Activated CD8-positive, alpha-beta memory T cell treated with anti-CD3 and anti-CD28 coated beads, Interleukin-2, amount 50 U/mL, for 24 hours (primary cell): ENCODE data around the gene TEAD3.
"Not testable (repeated sequence)": the region's sequence is repeated elsewhere in the genome, so short reads cannot be mapped to it uniquely, and the experiment has no call there.

ENCODE experiments used
- DNase-seq: peaks from one replicate; pipeline ENCODE4 v3.0.0-alpha.2; 2020; ENCODE audit errors: extremely low read depth

Gene TEAD3

DNA sequence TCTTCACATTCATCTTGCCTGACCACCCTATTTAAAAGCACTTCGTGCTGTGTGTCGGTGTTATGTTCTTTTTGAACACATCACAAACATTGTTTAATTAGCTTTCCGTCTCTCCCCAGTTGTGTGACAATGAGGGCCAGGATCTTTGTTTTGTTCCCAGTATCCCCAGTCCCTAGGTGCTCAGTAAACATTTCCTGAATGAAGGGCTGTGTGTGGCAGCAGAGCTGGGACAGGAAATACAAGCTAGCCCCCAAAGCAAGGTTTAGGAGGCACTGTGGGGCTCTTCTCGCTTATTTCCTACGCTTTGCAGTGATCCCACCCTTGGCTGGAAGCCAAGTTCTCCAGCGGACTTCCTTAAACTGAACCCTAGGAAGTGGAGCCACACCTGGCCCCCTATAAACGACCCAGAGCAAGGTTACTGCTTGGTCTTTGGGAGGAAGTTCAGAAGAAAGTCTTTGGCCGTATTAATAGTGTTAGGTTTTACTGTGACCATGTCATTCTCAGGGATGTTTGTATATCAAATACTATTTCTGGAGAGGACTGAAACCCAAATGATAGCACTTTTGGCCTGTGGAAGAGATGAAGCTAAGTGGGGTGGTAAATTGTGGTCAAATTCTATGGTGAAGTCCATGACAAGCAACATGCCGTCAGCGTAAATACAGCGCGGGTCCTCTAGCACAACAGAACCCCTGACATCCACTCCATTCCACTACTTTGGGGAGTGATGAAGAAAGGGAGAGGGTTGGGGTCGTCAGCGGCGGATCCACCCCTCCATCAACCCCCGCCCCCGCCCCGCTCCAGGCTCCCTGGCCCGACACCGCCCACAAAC is 45.3 kb downstream of the TEAD3 start:
- DNase-seq = no peak

GRCh38 chr6:35449287-35449881 is 47.5 kb downstream of the TEAD3 start:
- no peak for DNase-seq

DNA sequence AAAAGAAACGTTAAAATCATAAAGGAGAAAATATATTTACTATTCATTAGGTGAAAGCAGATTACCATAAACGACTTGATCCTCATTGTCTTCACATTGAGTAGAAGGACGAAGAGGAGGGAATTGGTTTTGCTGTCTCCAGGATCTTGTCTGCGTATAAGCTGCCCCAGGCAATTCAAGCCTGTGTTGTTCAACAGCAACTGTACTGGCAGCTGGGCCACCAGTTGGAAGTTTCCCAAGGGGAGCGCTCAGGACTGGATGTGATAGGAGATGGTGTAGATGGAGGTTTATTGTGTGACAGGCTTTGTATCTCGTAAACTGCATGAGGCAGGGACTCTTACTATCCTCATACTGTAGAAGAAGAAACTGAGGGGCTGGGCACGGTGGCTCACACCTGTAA is 48.7 kb downstream of the TEAD3 start:
- no peak for DNase-seq

DNA sequence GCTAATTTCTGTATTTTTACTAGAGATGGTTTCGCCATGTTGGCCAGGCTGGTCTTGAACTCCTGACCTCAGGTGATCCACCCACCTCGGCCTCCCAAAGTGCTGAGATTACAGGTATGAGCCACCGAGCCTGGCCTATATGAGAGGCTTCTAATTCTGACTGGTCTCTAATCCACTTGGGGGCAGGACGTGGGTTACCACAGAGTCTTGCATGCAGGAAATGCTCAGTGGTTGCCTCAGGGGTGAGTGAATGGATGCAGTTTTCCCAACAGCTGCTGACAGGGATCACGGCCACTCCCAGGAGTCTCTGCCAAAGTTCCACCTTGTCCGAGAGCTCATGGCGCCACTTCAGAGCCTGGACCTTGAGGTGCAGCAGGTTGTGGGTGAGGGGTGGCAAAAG is 51.2 kb downstream of the TEAD3 start:
- DNase-seq = no peak

DNA sequence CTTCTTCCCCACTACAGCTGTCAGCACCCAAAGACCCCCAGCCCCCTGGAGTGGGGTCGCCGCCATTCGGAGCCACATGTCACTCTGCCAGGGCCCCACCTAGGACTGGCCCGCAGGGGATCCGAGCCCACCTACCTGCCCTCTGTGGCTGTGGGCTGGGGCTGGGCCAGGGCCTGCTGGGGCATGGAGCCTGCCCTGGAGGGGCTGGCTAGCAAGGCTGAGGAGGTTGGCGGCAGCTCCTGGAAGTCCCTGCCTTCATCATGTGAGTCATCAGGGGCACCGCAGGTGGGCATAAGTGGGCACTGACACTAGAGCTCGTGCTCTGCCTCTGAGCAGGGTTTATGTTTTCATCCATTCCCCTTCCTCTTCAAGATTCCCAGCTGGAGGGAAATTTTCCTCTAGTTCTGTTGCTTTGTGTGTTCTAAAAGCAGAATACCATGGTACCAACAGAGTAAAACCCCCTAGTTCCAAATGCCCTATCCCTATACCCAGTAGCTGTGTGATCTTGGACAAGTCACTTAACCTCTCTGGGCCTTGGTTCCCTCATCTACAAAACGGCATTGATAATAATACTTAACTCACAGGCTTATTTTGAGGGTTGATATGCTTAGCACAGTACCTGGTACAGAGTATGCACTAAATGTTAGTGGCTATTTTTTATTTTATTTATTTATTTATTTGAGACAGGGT is 53.4 kb downstream of the TEAD3 start:
- DNase-seq = no peak

DNA sequence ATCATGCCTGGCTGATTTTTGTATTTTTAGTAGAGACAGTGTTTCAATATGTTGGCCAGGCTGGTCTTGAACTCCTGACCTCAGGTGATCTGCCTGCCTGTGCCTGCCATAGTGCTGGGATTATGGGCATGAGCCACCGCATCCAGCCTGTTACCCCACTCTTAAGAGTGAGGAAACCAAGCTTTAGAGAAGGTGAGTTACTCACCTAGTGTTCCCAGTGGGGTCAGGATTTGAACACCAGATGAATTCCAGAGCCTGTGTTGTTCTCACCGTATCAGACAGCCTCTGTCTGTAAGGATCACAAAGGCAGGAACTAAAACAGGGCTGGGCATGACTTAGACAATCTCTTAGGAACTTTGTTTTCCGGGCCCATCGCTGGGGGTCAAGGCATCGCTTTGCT is 54.2 kb downstream of the TEAD3 start:
- DNase-seq = no peak

GRCh38 chr6:35441642-35442041 is 55.2 kb downstream of the TEAD3 start:
- no peak for DNase-seq

DNA sequence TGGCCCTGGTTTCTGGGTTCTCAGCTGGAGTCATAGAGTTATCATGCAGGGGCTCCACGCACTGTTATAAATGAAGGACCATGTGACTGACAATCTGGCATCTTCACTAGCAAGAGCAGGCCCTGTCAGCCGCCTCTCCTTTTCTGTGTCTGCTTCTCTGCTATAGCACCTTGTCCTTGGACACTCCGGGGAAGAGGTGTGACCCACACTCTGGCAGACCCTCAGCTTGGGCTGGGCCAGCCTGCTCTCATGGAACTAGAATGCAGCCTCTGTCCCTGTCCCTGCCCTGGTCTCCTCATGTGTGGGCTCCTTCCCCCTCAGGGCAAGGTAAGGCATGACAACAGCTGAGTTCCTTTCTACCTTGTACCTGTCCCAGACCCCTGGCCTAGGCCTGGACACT is 55.7 kb downstream of the TEAD3 start:
- no peak for DNase-seq

DNA sequence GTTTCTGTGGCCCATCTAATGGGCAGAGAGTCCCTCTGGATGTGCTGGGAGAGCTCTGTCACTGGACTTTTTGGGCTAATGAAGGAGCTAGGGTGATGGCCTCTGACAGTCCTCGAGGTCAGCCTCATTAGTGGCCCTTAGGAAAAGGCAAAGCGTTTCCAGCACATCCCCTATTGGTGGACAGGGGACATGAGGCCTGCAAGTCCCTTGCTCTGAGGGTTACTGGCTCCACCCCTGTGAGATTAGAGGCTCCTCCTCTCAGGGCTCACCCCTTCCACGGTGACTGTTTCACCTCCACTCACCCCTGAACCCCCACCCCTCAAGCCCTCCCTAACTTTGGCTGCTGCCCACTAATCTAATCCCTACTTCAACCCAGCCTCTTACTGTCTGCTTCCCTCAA is 57.6 kb downstream of the TEAD3 start:
- no peak for DNase-seq

DNA sequence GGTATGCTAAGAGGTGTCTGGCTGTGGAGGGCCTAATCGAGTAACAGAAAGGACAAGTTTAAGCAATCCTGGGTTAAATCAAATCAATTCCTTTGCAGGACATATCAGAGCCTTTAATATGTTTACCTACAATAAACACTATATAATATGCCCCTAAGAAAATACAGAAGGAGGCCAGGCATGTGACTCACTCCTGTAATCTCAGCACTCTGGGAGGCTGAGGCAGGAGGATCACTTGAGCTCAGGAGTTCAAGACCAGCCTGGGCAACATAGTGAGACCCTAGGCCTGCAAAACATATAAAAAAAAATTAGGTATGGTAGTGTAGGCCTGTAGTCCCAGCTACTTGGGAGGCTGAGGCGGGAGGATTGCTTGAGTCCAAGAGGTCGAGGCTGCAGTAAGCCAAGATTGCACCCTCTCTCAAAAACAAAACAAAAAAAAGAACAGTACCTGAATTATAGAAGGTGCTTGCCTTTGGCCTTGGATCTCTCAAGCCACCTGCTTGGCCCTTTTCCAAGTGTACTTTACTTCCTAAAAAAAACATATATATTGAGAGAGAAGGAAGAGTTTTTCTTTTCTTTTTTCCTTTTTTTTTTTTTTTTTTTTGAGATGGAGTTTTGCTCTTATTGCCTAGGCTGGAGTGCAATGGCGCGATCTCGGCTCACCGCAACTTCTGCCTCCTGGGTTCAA is 58.4 kb downstream of the TEAD3 start:
- not testable (repeated sequence) for DNase-seq

GRCh38 chr6:35436071-35436857 is 60.6 kb downstream of the TEAD3 start:
- no peak for DNase-seq

DNA sequence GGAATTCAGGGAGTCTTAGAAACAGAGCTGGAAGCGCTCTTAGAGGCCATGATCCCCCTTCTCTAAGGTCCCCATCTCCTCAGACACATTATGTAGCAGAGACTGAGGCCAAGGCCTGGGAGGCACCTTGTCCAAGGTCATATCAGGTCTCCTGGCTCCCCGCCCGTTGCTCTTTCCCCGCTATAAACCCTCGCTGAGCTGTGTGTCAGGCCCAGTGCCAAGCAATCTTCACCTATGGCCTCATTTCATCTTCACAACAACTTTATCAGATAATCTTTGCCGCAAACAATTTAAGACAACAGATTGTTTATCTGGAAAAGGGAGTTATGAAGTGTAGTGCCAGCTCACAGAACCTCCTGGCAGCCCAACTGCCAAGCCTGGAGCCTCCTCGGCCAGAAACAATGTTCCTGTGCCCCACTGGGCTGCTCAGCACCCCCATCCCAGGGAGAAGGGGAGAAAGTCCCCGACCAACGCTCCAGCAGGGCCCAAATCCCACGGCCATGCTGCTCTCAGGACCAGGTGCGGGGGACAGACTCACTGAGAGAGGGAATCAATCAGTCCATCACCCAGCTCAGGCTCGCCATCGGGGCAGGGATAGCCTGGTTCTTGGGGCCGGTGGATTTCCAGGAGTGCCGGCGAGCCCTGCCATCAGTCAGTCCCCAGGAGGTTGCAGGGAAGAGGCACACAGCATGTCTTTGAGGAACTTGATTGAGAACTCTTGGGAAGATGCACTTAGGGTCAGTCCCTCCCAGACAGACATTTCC is 61.6 kb downstream of the TEAD3 start:
- DNase-seq = no peak

- DNase-seq = not testable (repeated sequence)
Observed at GRCh38 chr6:35432702-35433101, 64.2 kb downstream of the TEAD3 start.

- DNase-seq = no peak
Observed at GRCh38 chr6:35432291-35432690, 64.6 kb downstream of the TEAD3 start.

- DNase-seq = no peak
Observed at GRCh38 chr6:35429463-35429862, 67.4 kb downstream of the TEAD3 start.

DNA sequence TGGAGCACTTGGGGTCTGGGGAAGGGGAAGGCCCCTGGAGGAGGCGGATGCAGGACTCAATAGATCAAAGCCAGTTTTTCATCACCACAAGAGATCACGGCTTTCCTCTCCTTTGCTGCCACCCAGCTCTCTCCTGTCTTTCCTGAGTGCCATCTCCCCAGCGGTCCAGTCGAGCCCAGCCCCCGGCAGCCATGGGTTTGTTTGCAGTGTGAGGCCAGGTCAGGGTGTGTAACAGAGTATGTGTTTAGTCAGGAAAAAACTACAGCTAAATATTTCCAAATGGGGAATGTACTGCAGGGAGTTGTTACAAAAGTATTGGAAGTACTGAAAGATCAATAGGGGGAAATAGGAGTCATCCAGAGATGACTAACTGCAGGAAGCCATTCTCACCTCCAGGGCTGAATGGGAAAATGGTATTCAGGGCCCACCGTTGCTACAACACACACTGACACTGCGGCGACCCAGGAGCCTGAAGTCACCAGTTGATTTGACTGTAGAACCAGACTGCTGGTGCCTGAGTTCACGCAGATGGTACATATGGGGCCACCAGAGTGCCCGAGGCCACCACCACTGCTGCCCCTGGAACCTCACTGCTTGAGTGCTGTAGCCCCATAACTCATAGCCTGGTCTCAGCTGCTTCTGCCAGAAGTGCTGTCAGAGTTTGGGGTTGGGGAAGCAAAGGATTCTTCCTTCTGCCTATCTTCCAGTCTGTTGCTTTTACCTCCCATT is 68.3 kb downstream of the TEAD3 start:
- DNase-seq = no peak

DNA sequence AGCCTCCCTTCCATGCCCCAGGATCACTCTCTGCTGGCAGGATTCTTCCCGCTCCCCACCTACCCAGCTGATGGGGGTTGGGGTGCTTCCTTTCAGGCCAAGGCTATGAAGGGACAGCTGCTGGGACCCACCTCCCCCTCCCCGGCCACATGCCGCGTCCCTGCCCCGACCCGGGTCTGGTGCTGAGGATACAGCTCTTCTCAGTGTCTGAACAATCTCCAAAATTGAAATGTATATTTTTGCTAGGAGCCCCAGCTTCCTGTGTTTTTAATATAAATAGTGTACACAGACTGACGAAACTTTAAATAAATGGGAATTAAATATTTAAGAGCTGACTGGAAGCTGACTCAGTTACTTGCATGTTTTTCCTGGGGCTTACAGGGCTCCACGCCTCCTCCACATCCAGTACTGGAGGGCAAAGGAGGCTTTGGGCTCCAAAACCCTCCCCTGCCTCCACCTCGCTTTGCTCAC is 69.0 kb downstream of the TEAD3 start:
- DNase-seq = no peak

DNA sequence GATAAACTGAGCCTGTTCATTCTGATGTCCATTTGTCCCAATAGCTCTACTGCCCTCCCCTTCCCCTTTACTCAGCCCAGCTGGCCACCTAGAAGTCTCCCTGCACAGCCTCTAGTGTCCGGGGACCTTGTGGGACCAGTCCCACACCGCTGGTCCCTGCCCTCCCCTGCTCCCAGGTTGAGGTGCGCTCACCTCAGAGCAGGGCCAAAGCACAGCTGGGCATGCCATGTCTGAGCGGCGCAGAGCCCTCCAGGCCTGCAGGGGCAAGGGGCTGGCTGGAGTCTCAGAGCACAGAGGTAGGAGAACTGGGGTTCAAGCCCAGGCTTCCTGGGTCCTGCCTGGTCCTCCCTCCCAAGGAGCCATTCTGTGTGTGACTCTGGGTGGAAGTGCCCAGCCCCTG is 69.4 kb downstream of the TEAD3 start:
- DNase-seq = no peak

DNA sequence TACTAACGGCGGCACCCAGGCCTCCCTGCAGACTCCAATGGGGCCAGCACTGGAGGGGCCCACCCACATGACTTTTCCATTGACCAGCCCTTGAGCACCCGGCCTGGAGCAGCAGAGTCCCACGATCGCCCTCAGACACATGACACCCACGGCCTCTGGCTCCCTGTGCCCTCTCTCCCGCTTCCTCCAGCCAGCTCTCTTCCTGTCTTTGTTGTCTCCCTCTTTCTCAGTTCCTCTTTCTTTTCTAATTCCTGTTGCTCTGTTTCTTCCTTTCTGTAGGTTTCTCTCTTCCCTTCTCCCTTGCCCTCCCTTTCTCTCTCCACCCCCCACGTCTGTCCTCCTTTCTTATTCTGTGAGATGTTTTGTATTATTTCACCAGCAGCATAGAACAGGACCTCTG is 70.8 kb downstream of the TEAD3 start:
- DNase-seq = no peak

GRCh38 chr6:35425284-35425683 is 71.6 kb downstream of the TEAD3 start:
- no peak for DNase-seq
